Germinal center (tissue), 1 donor: ENCODE data around the gene CEACAM16.
"Not testable (repeated sequence)": the region's sequence is repeated elsewhere in the genome, so short reads cannot be mapped to it uniquely, and the experiment has no call there.

Experiments used
- DNase-seq: peaks from one replicate; pipeline ENCODE4 v3.0.0; 2012; ENCODE audit warnings: mixed read lengths, low spot score

Gene CEACAM16

DNA sequence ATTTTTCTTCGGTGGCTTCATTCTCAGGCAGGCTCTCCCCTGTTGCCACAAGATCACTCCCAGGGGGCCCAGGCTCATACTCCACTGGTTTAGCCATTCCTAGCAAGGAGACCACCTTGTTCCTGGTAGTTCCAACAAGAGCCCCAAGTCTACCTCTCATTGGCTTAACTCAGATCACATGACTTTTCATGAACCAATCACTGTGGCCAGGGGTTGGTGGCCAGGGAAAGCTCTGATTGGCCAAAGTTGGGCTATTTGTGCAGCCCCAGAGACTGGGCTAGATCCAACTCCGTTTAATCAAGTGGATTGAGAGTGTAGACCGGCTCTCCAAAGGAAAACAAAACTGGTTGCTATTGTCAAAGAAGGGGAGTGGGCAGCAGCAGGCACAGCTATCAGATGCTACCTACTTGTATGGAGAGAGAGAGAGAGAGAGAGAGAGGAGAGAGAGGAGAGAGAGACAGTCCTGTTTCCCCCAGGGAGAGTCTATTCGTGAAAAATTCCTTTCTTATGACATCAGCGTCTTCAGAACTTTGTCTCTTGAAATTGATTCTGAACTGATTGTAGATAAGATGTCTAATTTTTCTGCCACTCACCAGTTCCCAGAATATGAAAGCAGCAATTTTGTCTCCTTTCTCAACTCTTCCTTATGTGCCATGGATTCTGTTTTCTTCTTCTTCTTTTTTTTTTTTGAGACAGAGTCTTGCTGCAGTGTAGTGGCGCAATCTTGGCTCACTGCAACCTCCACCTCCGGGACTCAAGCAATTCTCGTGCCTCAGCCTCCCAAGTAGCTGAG is 21.7 kb upstream of the CEACAM16 start:
- DNase-seq: no peak

- no peak for DNase-seq
These were observed 18.4 kb upstream of the CEACAM16 start for GRCh38 chr19:44680536-44680935.

GRCh38 chr19:44681992-44682790 is 16.8 kb upstream of the CEACAM16 start:
- DNase-seq: no peak

DNA sequence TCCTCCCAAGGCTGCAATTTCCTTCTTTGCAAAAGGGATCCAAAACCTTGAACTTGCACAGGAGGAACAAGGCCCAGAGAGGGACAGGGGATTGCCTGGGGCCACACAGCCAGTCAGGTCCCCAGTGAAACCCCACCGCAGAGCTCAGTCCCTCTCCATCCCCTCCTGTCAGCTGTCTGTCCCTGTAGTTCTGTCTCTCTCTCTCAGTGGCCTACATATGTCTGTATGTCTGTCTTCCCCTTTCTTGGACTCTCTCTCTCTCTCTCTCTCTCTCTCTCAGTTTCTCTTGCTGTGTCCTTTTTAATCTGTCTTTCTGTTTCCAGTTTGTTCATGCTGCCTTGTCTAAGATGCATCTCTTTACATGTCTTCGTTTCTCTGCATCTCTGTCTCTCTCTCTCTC is 16.1 kb upstream of the CEACAM16 start:
- no peak for DNase-seq

- no peak for DNase-seq
These were observed 15.3 kb upstream of the CEACAM16 start for GRCh38 chr19:44683434-44684210.

- DNase-seq: not testable (repeated sequence)
These were observed 14.6 kb upstream of the CEACAM16 start for GRCh38 chr19:44684396-44684795.

DNA sequence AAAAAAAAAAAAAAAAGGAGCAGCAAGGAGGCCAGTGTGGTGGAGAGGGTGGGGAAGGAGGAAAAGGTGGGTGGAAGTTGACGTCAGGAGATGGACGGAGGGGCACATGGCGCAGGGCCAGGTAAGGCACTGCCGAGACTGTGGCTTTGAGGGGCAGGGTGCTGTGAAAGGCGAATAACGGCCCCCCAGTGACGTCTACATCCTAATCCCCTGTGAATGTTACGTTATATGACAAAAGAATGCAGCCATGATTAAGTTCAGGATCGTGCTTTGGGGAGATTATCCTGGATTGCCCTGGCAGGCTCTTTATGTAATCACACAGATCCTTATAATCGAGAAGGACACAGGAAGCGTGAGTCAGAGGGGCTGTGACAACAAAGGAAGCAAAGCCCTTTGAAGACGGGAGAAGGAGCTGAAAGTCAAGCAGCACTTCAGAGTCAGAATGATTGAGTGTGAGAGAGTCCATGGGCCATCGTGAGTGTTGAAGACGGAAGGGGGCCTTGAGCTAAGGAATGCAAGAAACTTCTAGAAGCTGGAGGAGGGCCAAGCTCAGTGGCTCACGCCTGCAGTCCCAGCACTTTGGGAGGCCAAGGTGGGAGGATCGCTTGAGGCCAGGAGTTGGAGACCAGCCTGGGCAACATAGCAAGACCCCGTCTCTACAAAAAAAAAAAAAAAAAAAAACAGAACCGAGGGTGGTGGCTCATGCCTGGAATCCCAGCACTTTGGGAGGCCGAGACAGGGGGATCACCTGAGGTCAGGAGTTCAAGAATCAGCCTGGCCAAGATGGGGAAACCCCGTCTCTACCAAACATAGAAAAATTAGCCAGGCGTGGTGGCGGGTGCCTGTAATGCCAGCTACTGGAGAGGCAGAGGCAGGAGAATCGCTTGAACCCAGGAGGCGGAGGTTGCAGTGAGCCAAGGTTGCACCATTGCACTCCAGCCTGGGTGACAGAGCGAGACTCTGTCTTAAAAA is 13.8 kb upstream of the CEACAM16 start:
- DNase-seq: no peak

DNA sequence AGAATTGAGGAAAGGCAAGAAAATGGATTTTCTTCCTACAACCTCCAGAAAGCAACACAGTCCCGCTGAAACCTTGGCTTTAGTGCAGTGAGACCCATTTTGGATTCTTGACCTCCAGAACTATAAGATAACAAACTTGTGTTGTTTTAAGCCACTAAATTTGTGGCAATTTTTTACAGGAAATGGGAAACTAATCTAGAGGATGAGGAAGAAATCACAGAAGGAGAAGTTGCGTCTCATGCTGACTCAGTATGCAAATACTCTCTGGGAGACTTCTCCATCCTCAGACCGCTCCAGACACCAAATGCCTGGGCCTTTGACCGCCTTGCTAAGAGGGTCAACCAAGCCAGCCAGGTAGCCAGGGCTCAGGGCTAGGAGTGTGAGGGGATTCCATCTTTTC is 13.1 kb upstream of the CEACAM16 start:
- DNase-seq: peak; percentile 18

GRCh38 chr19:44686896-44687295 is 12.1 kb upstream of the CEACAM16 start:
- no peak for DNase-seq

DNA sequence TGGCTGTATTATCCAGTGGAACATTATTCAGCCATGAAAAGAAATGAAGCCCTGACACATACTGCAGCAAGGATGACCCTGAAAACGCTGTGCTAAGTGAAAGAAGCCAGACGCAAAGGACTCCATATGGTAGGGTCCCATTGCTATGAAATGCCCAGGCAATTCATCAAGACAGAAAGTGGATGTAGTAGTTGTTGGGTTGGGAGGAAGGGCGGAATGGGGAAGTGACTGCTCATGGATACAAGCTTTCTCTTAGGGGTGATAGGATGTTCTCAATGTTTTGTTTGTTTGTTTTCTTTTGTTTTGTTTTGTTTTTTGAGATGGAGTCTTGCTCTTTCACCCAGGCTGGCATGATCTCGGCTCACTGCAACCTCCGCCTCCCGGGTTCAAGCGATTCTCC is 11.1 kb upstream of the CEACAM16 start:
- no peak for DNase-seq

DNA sequence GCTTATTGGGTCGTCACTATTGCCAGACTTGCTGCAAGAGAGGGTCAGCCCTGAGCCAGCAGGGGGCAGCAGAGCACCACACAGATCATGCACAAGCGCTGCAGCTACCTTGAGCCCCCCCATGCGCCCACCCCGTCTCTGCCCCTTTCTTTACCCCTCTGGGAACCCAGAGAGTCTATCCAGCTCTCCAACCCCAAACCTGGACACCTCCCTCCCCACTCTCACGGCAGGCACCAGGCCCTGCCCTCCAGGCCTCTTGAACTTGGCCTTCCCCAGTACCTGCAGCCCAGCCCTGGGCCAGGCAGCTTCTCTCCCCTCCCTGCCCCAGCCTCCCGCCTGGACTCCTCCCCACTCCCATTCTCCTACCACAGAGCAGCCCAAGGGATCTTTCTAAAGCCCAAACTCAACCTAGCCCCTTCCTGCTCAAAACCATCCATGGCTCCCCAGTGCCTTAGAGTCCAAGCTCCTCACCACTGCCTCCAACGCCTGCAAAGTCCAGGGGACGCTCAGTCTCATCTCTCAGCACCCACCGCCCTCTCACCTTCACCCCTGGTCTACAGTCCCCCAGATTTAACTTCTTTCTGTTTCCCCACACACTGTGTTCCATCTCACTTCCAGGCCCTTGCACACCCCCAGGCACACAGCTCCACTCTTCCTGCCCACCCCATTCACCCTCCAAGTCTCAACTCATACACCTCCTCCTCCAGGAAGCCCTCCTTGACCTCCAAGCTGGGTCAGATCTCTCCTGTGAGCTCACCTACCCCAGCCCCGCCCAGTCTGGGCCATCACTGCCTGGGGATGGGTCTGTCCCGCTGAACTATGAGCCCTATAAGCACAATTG is 9.4 kb upstream of the CEACAM16 start:
- DNase-seq: peak; percentile 67

GRCh38 chr19:44690131-44690440 is 8.9 kb upstream of the CEACAM16 start:
- no peak for DNase-seq

GRCh38 chr19:44692379-44692721 is 6.6 kb upstream of the CEACAM16 start:
- no peak for DNase-seq

- peak; percentile 20 for DNase-seq
These were observed 4.8 kb upstream of the CEACAM16 start for GRCh38 chr19:44694184-44694579.

DNA sequence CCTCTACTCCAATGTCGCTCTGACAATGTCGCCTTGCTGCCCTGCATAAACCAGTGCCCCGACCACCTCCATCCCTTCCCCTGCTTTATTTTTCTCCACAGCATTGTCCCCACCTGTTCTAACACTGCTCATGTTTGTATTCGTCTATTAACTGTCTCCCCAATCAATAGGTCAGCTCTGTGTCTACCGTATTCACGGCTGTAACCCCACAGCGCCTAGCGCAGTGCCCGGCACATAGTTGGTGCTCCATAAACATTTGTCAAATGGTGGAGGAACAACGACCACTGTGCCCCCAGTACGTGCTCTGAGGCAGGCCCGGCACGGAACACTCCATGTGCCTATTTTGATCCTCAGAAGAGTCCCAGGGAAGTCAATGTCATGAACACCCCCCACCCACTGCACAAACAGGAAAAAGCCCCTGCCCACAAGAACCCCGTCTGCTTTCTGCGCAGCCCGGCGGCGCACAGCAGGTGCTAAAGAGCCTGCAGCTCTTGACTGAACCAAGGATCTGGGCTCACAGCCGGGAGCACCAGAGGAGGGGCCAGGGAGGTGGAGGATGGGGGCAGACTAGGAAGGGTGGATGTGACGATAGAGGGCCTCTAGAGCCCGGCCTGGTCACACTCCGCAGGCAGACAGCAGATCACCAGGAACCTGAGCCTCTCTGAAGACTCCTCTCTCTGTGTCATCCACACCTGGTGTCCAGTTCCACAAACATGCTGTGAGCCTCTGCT is 1.8 kb upstream of the CEACAM16 start:
- DNase-seq: no peak

DNA sequence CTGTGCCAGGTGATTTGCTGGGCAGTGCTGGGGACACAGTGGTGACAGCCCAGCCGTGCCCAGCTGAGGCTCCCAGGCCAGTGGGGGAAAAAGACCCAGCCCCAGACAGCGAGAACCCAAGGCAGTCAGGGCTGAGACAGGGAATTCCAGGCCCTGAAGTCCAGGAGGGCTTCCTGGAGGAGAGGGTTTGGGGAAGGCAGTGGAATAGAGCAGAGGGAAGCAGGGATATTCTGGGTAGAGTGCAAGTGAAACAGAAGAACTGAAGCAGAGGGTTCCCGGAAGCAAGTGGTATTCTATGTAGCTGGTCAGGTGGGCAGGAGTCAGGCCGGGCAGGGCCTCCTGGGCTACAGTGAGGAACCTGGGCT is 1.3 kb upstream of the CEACAM16 start:
- no peak for DNase-seq

DNA sequence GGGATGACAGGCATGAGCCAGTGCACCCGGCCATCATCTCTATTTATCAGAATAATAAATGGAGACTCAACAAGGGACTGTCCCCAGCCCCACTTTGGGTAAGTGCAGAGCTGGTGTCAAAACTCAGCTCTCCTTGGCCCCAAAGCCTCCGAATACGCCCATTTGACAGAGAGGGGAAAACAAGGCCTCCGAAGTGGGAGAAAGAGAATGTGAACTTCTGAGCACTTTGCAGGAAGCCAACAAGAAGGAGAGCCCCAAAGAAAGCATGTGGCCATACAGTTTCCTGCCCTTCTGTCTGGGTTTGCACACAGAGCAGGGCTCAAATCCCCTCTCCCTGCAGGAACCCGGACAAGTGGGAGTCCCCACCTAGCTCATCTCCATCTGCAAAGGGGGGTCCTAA is 1.6 kb downstream of the CEACAM16 start:
- DNase-seq: no peak

GRCh38 chr19:44701228-44701627 is 2.3 kb downstream of the CEACAM16 start:
- no peak for DNase-seq

- DNase-seq: no peak
These were observed 3.7 kb downstream of the CEACAM16 start for GRCh38 chr19:44702551-44703176.
